ENCODE results near the gene BARHL1.

GRCh38 chr9:132559711-132560110 is 22.7 kb upstream of the BARHL1 start:
- TF ChIP-seq CTCF (conservative IDR thresholded peaks at IDR 0.05 in 1 of 2, IDR thresholded peaks at IDR 0.05 in 1 of 2; ENCODE audit: low read depth in 1 of 2, low read length in 2 of 2) (no peak), EZH2 (IDR thresholded peaks at IDR 0.05; ENCODE audit: low read length, missing control alignments) (no peak)

Data from fibroblast of lung (primary cell).